Vagina (tissue), 2 donors: ENCODE data around the gene PRICKLE2. TPM values are rescaled to one million over a fixed set of nuclear protein-coding genes. Genes with fewer than 3 reads are reported as not detected.

Experiments
- DNase-seq, 2 donors: peaks; one replicate each; pipeline ENCODE4 v3.0.0-alpha.2; 2017; ENCODE audit errors: extremely low spot score in 2 of 2
- H3K27ac ChIP-seq: fragments of 200-600 bp; sonication (generic); one replicate; pipeline ENCODE4 v1.5.1; 2019
- H3K27me3 ChIP-seq: fragments of 200-600 bp; sonication (generic); one replicate; pipeline ENCODE4 v1.5.1; 2019
- H3K36me3 ChIP-seq, 2 donors: fragments of 200-600 bp; sonication (generic); one replicate each; pipeline ENCODE4 v1.5.1; 2017 to 2019
- H3K4me1 ChIP-seq: fragments of 200-600 bp; sonication (generic); one replicate; pipeline ENCODE4 v1.5.1; 2019
- H3K4me3 ChIP-seq, 2 donors: fragments of 200-600 bp; sonication (generic); 1 replicate in 1 of 2; 2 replicates in 1 of 2; pipeline ENCODE4 v1.5.1; 2016 to 2019
- H3K9me3 ChIP-seq: fragments of 200-600 bp; sonication (generic); one replicate; pipeline ENCODE4 v1.5.1; 2019
- POLR2A ChIP-seq, 2 donors: fragments of 450-650 bp; IDR thresholded peaks; one replicate each; pipeline ENCODE4 v1.6.1; 2017; ENCODE audit warnings: antibody characterized with exemption in 2 of 2, mild to moderate bottlenecking in 2 of 2, moderate library complexity in 2 of 2
- POLR2AphosphoS5 ChIP-seq, 2 donors: sonication (generic); formaldehyde crosslinking; IDR thresholded peaks; one replicate each; pipeline ENCODE4 v1.9.0; 2017; ENCODE audit warnings: antibody characterized with exemption in 2 of 2, mild to moderate bottlenecking in 2 of 2, low read depth in 1 of 2; ENCODE audit not compliant: insufficient read depth in 1 of 2
- intact Hi-C: fragments of 100-400 bp; cut with DNase I; formaldehyde crosslinking; loops from one replicate; pipeline ENCODE4 v1.15.1; 2023
- total RNA-seq: library from RNA; depleted of rRNA; stranded (reverse); fragments of >200 nt; gene quantifications from one replicate; pipeline ENCODE4 v1.2.3, GENCODE V29; 2016
- TF ChIP-seq, protein P1 (sequence below), 3 experiments: fragments of 450-650 bp in 2 of 3; fragments of 200-600 bp in 1 of 3; sonication (generic) in 1 of 3; IDR thresholded peaks; one replicate each; pipeline ENCODE4 v1.5.1; 2017 to 2019; ENCODE audit warnings: antibody characterized with exemption in 3 of 3, mild to moderate bottlenecking in 2 of 3, moderate library complexity in 2 of 3

The PRICKLE2 gene
- total RNA-seq, 1 donor from 2014 or later, result 39.3 TPM

DNA sequence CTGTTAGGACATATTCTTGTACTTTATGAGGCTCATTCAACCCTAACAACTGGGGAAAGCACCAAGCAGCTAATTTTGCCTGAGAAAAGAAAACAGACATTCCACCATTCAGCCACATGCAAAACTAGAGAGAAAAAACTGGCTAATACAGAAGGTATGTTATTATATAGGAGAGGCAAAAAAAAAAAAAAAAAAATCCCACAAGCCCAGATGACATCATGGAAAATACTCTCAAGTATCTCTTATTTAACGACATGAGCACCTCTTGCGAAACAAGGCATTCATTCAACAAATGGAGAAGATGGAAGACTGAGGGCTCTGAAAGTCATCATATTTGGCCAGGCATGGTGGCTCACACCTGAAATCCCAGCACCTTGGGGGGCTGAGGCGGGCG lies 61.5 kb downstream of the PRICKLE2 start:
- Histone ChIP-seq H3K36me3 (no peaks in the 10 kb centered on the region), H3K4me1 (peaks cover 82% of the 10 kb centered on the region), H3K4me3 (no peak overlapping the region), H3K27me3 (no peaks in the 10 kb centered on the region), H3K9me3 (no peaks in the 10 kb centered on the region), H3K27ac (peak overlapping the region; percentile 76)
- TF ChIP-seq POLR2AphosphoS5 (IDR thresholded peaks at IDR 0.05; ENCODE audit: insufficient read depth in 1 of 2, low read depth in 1 of 2) (no peak), POLR2A (IDR thresholded peaks at IDR 0.05) (no peak)
- TF ChIP-seq, protein P1, sequence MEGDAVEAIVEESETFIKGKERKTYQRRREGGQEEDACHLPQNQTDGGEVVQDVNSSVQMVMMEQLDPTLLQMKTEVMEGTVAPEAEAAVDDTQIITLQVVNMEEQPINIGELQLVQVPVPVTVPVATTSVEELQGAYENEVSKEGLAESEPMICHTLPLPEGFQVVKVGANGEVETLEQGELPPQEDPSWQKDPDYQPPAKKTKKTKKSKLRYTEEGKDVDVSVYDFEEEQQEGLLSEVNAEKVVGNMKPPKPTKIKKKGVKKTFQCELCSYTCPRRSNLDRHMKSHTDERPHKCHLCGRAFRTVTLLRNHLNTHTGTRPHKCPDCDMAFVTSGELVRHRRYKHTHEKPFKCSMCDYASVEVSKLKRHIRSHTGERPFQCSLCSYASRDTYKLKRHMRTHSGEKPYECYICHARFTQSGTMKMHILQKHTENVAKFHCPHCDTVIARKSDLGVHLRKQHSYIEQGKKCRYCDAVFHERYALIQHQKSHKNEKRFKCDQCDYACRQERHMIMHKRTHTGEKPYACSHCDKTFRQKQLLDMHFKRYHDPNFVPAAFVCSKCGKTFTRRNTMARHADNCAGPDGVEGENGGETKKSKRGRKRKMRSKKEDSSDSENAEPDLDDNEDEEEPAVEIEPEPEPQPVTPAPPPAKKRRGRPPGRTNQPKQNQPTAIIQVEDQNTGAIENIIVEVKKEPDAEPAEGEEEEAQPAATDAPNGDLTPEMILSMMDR (IDR thresholded peaks at IDR 0.05), result no peak
- intact Hi-C loops, result no loop called here
- DNase-seq, result no peak

DNA sequence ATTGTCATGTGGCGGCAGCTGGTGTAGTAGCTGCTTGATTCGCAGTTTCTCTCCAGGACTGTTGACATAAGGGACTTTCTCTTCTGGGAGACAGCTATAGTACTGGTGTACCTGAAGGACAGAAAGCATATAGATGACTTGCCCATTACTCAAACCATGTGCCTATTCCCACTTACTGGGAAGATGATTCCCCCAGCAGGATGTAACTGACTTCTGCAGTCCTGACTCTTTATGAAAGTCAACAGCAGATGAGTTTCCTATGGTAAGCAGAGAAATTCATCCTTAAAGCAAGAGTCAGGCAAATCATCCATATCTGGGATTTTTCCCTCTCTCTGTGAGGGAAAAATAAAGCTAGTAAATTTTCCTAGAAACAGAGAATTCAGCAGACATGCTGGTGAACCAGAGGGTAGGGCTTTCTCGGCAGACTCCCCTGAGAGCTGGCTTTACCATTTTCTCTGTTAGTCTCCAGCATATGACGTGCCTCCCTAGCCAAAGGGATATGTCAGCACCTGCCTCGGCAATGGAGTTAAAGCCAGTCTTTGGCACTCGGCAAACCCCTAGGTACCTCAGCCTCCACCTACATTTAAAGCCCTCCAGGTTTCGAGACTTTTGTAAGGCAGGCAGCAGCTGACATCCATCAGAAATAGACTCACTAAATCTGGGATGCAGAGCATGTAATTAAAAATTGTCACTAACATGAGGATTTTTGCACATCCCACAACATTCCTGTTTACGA lies 62.1 kb downstream of the PRICKLE2 start:
- TF ChIP-seq, protein P1 (IDR thresholded peaks at IDR 0.05), result no peak
- no peak for TF ChIP-seq POLR2A (IDR thresholded peaks at IDR 0.05)
- TF ChIP-seq POLR2AphosphoS5 (IDR thresholded peaks at IDR 0.05; ENCODE audit: insufficient read depth in 1 of 2, low read depth in 1 of 2), result no peak
- no peaks in the 10 kb centered on the region for H3K36me3 ChIP-seq
- peak overlapping the region; percentile 76 for H3K27ac ChIP-seq
- H3K27me3 ChIP-seq, result no peaks in the 10 kb centered on the region
- H3K4me3 ChIP-seq, result no peak overlapping the region
- no peak for DNase-seq
- no peaks in the 10 kb centered on the region for H3K9me3 ChIP-seq
- intact Hi-C loops, result no loop called here
- peaks cover 76% of the 10 kb centered on the region for H3K4me1 ChIP-seq

DNA sequence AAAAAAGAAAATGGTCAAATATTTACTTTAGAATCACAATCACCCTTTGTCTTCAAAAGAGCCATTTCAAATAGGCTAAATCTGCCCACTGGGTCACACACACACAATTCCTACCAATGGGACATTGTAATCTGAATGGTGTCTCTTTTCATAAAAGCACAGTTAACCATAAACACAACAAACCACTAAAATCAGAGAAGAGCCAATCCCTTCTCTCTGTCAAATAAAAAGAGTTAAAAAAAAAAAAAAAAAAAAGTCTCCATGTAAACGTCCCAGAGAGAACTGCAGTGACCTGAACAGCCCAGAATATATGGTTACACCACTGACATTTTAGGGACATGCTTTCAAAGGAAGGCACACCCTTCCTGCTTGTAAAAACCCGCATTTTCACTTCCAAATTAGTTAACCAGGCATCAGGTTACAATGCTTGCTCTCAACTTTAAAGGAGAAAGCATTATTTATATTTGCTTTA lies 63.7 kb downstream of the PRICKLE2 start:
- H3K4me3 ChIP-seq, result no peak overlapping the region
- no peak for DNase-seq
- peak overlapping the region; percentile 76 for H3K27ac ChIP-seq
- TF ChIP-seq, protein P1 (IDR thresholded peaks at IDR 0.05), result no peak
- peak in 1 of 2 donors; percentile 56 for TF ChIP-seq POLR2AphosphoS5 (IDR thresholded peaks at IDR 0.05; ENCODE audit: insufficient read depth in 1 of 2, low read depth in 1 of 2)
- H3K4me1 ChIP-seq, result peaks cover 71% of the 10 kb centered on the region
- peaks cover 0 to 10% of the 10 kb centered on the region in 2 donors for H3K36me3 ChIP-seq
- intact Hi-C loops, result no loop called here
- no peaks in the 10 kb centered on the region for H3K9me3 ChIP-seq
- H3K27me3 ChIP-seq, result no peaks in the 10 kb centered on the region

DNA sequence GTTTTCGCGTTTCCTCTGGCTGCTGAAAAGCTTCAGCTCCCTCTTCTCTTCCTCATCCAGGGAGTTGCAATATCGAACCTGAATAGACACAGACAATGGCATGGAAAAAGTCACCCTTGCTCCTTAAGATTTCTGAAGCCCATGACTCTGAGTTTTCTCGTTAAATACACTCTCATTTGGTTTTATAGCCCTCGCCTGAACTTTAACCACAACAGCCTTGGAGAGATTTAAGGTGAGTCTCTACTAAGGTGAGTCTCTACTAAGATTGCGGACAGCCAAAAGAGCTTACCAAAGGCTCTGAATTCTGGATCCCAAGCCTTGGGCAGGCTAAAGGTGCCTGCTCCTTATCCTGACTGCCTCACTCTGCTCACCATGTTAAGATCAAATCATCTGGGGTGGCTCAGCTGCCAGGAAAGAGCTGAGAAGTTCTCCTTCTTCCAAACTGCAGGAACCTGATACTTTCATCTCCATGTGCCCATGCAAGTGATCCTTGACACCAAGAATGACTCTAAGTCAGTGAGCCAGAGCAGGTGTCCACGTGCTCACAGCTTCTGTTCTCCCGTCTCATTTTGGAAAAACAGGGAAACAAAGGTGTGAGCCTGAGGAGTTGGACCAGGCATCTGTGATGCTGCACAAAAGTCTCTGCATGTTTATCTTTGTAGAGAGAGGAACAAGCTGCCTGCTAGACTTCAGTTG lies 65.1 kb downstream of the PRICKLE2 start:
- no peak overlapping the region for H3K4me3 ChIP-seq
- intact Hi-C loops, result no loop called here

More for the DNA sequence above, 65.1 kb downstream of the PRICKLE2 start:
- Histone ChIP-seq H3K27me3 (no peaks in the 10 kb centered on the region), H3K4me1 (peaks cover 62% of the 10 kb centered on the region), H3K27ac (no peak overlapping the region), H3K9me3 (no peaks in the 10 kb centered on the region), H3K36me3 (peaks cover 0 to 10% of the 10 kb centered on the region in 2 donors)
- no peak for DNase-seq
- TF ChIP-seq, protein P1 (IDR thresholded peaks at IDR 0.05), result no peak
- no peak for TF ChIP-seq POLR2AphosphoS5 (IDR thresholded peaks at IDR 0.05; ENCODE audit: insufficient read depth in 1 of 2, low read depth in 1 of 2)
